Hair follicular keratinocyte (primary cell): ENCODE results near the gene ULBP1. TPM values are rescaled to one million over a fixed set of nuclear protein-coding genes. Genes with fewer than 3 reads are reported as not detected.

Experiments
- total RNA-seq: library from RNA; depleted of rRNA; stranded (reverse); fragments of >200 nt; gene quantifications from 2 replicates; pipeline ENCODE4 v1.2.3, GENCODE V29; 2015

Gene ULBP1
- 1.3 and 2.8 TPM in 2 replicates for total RNA-seq

DNA sequence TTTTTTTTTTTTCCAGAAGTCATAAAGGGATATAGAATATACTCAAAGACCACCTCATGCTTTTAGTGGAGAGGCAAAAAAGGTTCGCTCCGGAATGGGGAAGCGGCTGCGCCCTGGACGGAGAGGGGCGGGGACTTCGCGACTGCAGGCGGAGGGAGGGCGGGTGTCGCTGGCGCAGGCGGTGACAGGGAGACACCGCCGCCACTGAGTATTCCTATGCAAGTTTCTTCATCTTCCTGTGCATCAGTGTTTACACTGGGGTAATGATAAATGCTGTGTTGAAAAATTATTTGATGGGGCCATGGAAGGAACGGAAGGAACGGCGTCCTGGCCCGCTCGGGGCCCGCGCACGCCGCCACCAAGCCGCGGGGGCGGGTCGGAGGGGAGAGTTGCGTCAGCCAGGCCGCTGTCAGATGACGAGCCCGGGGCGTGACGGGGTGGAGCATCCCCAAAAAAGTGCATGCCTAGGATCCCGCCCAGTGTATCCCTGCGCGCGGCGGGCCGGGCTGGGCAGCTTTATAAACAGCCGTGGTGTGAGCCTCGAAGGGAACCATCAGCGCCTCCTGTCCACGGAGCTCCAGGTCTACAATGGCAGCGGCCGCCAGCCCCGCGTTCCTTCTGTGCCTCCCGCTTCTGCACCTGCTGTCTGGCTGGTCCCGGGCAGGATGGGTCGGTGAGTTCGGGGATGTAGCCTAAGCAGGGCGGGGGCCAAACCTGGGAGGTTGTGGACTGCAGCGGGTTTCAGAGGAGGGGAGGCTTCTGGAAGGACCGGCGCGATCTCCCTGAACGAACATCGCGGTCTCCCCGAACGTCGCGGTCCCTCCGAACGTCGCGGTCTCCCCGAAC, at the start of gene ULBP1:
ULBP1 (plus strand) TSS at position 482 of the 846 bp plus-strand sequence; CDS start at position 589, 107 bp downstream.

GRCh38 chr6:149922642-149923326, 41.0 kb upstream of the ULBP1 start, which contains the start of gene RAET1G:
Gene RAET1G, minus strand, starts transcription at chr6:149923121. Its CDS starts 111 bp downstream, at chr6:149923010.

DNA sequence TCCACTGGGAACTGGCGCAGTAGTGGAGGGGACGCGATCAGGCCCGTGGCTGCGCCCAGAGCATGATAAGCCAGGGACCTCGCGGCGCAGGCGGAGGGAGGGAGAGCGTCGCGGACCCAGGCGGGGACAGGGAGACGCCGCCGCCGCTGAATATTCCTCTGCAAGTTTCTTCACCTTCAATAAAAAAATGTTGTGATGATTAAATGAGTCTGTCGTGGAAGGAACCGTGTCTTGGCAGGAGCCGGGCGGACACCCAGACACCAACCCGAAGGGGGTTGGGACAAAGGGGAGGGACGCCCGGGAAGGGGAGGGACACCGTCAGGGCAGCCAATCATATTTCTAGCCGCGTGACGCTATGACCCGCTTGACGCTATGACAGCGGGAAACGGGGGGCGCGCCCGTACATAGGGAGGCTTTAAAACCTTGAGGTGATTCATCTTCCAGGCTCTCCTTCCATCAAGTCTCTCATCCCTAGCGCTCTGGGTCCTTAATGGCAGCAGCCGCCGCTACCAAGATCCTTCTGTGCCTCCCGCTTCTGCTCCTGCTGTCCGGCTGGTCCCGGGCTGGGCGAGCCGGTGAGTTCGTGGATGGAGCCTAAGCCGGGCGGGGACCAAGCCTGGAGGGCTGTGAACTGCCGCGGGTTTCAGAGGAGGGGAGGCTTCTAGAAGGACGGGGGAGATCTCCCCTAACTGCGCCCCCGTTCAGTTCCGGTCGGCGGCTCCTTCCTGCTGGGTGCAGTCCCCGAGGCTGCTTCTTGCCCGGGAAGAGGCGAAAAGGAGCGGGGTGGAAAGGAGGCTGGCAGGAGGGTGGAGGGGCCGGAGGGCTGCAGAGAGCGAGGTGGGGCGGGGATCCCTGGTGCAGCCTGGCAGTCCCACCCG, 21.9 kb upstream of the ULBP1 start, which contains the start of gene ULBP2:
ULBP2 (plus strand) TSS at position 432 of the 878 bp plus-strand sequence; CDS start at position 491, 59 bp downstream.

Other genes with a start within 250 kb of the ULBP1 start
- 11.5 and 14.4 TPM in 2 replicates for gene LATS1, start 245.8 kb upstream of the ULBP1 start, total RNA-seq
- gene NUP43, start 217.4 kb upstream of the ULBP1 start, total RNA-seq = 18.2 and 32.4 TPM in 2 replicates
- 152 and 165 TPM in 2 replicates for gene PCMT1, start 214.2 kb upstream of the ULBP1 start, total RNA-seq
- 55.3 and 129 TPM in 2 replicates for gene LRP11, start 99.6 kb upstream of the ULBP1 start, total RNA-seq
- 1.7 and 6.5 TPM in 2 replicates for gene RAET1E, start 65.8 kb upstream of the ULBP1 start, total RNA-seq
- gene RAET1G, start 40.8 kb upstream of the ULBP1 start, total RNA-seq = 7.6 and 20.4 TPM in 2 replicates
- 11.4 and 14.1 TPM in 2 replicates for gene ULBP2, start 21.9 kb upstream of the ULBP1 start, total RNA-seq
- 0.78 and 1.1 TPM in 2 replicates for gene RAET1L, start 61.6 kb downstream of the ULBP1 start, total RNA-seq
- gene ULBP3, start 105.2 kb downstream of the ULBP1 start, total RNA-seq = 4.5 and 4.6 TPM in 2 replicates
- gene PPP1R14C, start 179.1 kb downstream of the ULBP1 start, total RNA-seq = 38.1 and 58.3 TPM in 2 replicates